OCI-LY3 (cell line): ENCODE results near the gene KIF3B.
"Not testable (repeated sequence)": the region's sequence is repeated elsewhere in the genome, so short reads cannot be mapped to it uniquely, and the experiment has no call there.

Experiments
- H2AFZ ChIP-seq: fragments of 200-600, 300-600 bp; shearing (Covaris generic); 2 replicates; pipeline ENCODE4 v1.6.0; 2014; ENCODE audit warnings: antibody characterized with exemption, low read depth, low read length
- H3K27ac ChIP-seq: fragments of 200-600, 300-600 bp; sonication (generic); 2 replicates; pipeline ENCODE4 v1.5.1; 2014; ENCODE audit warnings: mild to moderate bottlenecking, low read length, moderate library complexity, mixed read lengths
- H3K27me3 ChIP-seq: fragments of 200-600, 300-600 bp; sonication (generic); 2 replicates; pipeline ENCODE4 v1.6.1; 2014; ENCODE audit warnings: low read depth, low read length, mixed read lengths
- H3K36me3 ChIP-seq: fragments of 200-600, 300-600 bp; sonication (generic); replicated peaks from 2 replicates; pipeline ENCODE3; 2014; ENCODE audit warnings: low read depth, low read length, mixed read lengths
- H3K4me1 ChIP-seq: fragments of 300-600, 200-600 bp; sonication (generic); 2 replicates; pipeline ENCODE4 v1.6.1; 2014; ENCODE audit warnings: low read length, mixed read lengths
- H3K4me2 ChIP-seq: fragments of 200-600, 300-600 bp; sonication (generic); 2 replicates; pipeline ENCODE4 v1.6.1; 2014; ENCODE audit warnings: low read length, mixed read lengths
- H3K4me3 ChIP-seq: fragments of 300-600, 200-600 bp; sonication (generic); 2 replicates; pipeline ENCODE4 v1.5.1; 2014; ENCODE audit warnings: antibody characterized with exemption, mild to moderate bottlenecking, low read length, moderate library complexity
- H3K79me2 ChIP-seq: fragments of 300-600, 200-600 bp; shearing (Covaris generic); 2 replicates; pipeline ENCODE4 v1.6.1; 2014; ENCODE audit warnings: mild to moderate bottlenecking, low read length, mixed read lengths
- H3K9ac ChIP-seq: fragments of 300-600, 200-600 bp; shearing (Covaris generic); 2 replicates; pipeline ENCODE4 v1.6.0; 2014; ENCODE audit warnings: mild to moderate bottlenecking, low read length, moderate library complexity
- H3K9me3 ChIP-seq: fragments of 200-600, 300-600 bp; shearing (Covaris generic); 2 replicates; pipeline ENCODE4 v1.6.1; 2014; ENCODE audit warnings: low read length, mixed read lengths; ENCODE audit not compliant: insufficient read depth
- H4K20me1 ChIP-seq: fragments of 200-600, 300-600 bp; sonication (generic); 2 replicates; pipeline ENCODE4 v1.6.1; 2016; ENCODE audit warnings: low read length, mixed read lengths; ENCODE audit not compliant: insufficient read depth
- EZH2phosphoT487 ChIP-seq: fragments of 200-600 bp; shearing (Covaris generic); IDR thresholded peaks from 2 replicates; pipeline ENCODE4 v1.6.1; 2018; ENCODE audit warnings: antibody characterized with exemption, mixed run types, low read depth
- TF ChIP-seq, protein P1 (sequence below): fragments of 200-600, 300-600 bp; sonication (generic); IDR thresholded peaks from 2 replicates; pipeline ENCODE4 v1.5.1; 2014; ENCODE audit warnings: antibody characterized with exemption, low read length, low read depth

KIF3B gene

DNA sequence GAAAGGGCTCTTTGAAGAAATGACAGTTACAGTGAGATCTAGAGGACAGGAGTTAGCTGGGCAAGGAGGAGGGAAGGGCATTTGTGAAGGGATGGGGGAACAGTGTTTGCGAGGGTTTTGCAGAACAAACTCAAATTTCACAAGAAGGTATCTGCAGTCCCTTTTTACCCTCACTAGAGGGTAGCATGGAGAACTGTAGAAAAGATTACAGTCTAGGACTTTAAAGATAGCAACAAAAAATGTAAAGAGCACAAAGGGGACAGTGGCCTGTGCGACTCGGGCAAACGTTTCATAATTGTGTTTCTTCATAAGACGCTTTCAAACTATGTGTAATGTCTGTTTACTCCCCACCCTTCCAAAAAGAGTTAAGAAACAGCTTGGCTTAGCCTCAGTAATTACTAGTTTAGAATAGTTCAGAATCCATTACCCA is 59.5 kb downstream of the KIF3B start:
- no peak for TF ChIP-seq EZH2phosphoT487
- TF ChIP-seq, protein P1, sequence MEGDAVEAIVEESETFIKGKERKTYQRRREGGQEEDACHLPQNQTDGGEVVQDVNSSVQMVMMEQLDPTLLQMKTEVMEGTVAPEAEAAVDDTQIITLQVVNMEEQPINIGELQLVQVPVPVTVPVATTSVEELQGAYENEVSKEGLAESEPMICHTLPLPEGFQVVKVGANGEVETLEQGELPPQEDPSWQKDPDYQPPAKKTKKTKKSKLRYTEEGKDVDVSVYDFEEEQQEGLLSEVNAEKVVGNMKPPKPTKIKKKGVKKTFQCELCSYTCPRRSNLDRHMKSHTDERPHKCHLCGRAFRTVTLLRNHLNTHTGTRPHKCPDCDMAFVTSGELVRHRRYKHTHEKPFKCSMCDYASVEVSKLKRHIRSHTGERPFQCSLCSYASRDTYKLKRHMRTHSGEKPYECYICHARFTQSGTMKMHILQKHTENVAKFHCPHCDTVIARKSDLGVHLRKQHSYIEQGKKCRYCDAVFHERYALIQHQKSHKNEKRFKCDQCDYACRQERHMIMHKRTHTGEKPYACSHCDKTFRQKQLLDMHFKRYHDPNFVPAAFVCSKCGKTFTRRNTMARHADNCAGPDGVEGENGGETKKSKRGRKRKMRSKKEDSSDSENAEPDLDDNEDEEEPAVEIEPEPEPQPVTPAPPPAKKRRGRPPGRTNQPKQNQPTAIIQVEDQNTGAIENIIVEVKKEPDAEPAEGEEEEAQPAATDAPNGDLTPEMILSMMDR = peak; percentile 77
- Histone ChIP-seq H3K9ac (peak overlapping the region; percentile 31), H3K79me2 (no peaks in the 10 kb centered on the region), H3K4me2 (peak overlapping the region; percentile 45), H3K4me1 (peaks cover 43% of the 10 kb centered on the region), H3K4me3 (no peak overlapping the region), H3K36me3 (peaks cover 19% of the 10 kb centered on the region), H3K27ac (no peak overlapping the region), H4K20me1 (no peaks in the 10 kb centered on the region), H2AFZ (no peak overlapping the region), H3K9me3 (no peaks in the 10 kb centered on the region), H3K27me3 (no peaks in the 10 kb centered on the region)

DNA sequence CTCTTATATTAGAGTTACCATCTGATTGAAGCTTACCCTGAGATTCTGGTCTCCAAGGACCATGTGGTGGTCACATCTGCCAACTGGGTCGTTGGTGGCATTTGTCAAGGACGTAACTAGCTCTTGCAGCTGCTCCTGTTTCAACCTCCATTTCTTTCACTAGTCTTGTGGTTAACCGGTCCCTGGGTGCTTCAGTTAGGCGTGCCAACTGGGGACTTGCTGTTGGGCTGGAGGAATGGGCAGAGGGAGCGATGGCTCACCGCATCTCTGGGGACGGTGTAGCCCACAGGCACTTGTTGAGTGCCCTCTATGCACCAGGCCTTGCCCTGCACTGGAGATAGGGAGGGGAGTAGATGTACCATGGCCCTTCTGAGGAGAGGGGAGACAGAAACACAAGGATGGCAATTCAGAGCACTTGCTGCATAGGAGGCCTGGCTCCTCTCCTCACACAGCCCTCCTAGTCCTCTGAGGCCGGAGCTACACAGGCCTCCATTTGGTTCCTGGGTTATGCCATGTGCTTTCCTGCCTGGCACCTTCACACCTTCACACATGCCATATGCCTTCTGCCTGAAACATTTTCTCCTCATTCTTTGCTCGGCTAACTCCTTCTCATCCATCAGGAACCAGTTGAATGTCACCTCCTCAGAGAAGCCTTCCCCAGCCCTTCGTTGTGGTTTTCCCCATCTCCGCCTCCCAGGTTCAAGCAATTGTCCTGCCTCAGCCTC is 60.6 kb downstream of the KIF3B start:
- TF ChIP-seq, protein P1 = no peak
- no peak for TF ChIP-seq EZH2phosphoT487
- H3K27ac ChIP-seq = no peak overlapping the region

GRCh38 chr20:32338665-32339064 is 61.2 kb downstream of the KIF3B start:
- TF ChIP-seq, protein P1 = no peak
- TF ChIP-seq EZH2phosphoT487 = no peak
- Histone ChIP-seq H3K27me3 (no peaks in the 10 kb centered on the region), H3K9me3 (no peaks in the 10 kb centered on the region), H3K4me1 (peaks cover 26% of the 10 kb centered on the region), H3K4me2 (no peak overlapping the region), H4K20me1 (no peaks in the 10 kb centered on the region), H3K9ac (no peak overlapping the region), H3K27ac (no peak overlapping the region), H3K4me3 (no peak overlapping the region), H3K36me3 (peaks cover 14% of the 10 kb centered on the region), H3K79me2 (no peaks in the 10 kb centered on the region), H2AFZ (no peak overlapping the region)

More for the DNA sequence above, 60.6 kb downstream of the KIF3B start:
- Histone ChIP-seq H4K20me1 (no peaks in the 10 kb centered on the region), H3K27me3 (no peaks in the 10 kb centered on the region), H3K9ac (no peak overlapping the region), H3K36me3 (peaks cover 14% of the 10 kb centered on the region), H3K4me3 (no peak overlapping the region), H3K79me2 (no peaks in the 10 kb centered on the region), H3K9me3 (no peaks in the 10 kb centered on the region), H3K4me1 (peaks cover 31% of the 10 kb centered on the region), H3K4me2 (no peak overlapping the region), H2AFZ (no peak overlapping the region)

GRCh38 chr20:32339116-32339515 is 61.7 kb downstream of the KIF3B start:
- TF ChIP-seq, protein P1 = no peak
- no peak for TF ChIP-seq EZH2phosphoT487
- H2AFZ ChIP-seq = no peak overlapping the region
- H4K20me1 ChIP-seq = no peaks in the 10 kb centered on the region
- peaks cover 21% of the 10 kb centered on the region for H3K4me1 ChIP-seq
- H3K9ac ChIP-seq = no peak overlapping the region
- no peak overlapping the region for H3K4me3 ChIP-seq
- no peaks in the 10 kb centered on the region for H3K9me3 ChIP-seq
- no peaks in the 10 kb centered on the region for H3K79me2 ChIP-seq
- H3K27ac ChIP-seq = no peak overlapping the region
- H3K27me3 ChIP-seq = no peaks in the 10 kb centered on the region
- H3K36me3 ChIP-seq = peaks cover 13% of the 10 kb centered on the region
- no peak overlapping the region for H3K4me2 ChIP-seq

DNA sequence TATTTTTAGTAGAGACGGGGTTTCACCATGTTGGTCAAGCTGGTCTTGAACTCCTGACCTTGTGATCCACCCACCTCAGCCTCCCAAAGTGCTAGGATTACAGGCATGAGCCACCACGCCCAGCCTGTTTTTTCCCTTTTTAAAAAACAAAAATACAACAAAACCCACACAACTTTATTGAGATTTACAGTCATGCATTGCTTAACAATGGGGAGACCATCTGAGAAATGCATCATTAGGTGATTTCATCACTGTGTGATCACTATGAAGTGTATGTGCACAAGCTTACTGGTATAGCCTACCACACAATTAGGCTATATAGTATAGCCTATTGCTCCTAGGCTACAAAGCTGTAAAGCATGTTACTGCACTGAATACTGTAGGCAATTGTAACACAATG is 63.6 kb downstream of the KIF3B start:
- H3K9me3 ChIP-seq, H2AFZ ChIP-seq, H3K27me3 ChIP-seq, H3K9ac ChIP-seq, H3K36me3 ChIP-seq, H3K4me3 ChIP-seq, H3K4me2 ChIP-seq, H3K79me2 ChIP-seq, H4K20me1 ChIP-seq, H3K27ac ChIP-seq: not testable (repeated sequence)
- H3K4me1 ChIP-seq = peaks cover 21% of the 10 kb centered on the region
